Liver (tissue), 3 donors: ENCODE data around the gene BDH2.

ENCODE experiments used
- FOXA1 ChIP-seq: IDR thresholded peaks from 2 replicates; pipeline ENCODE4 v1.6.1; 2016; ENCODE audit warnings: antibody characterized with exemption
- HNF4A ChIP-seq, 2 donors: conservative IDR thresholded peaks; 2 replicates each; pipeline ENCODE4 v1.6.1; 2016; ENCODE audit warnings: antibody characterized with exemption in 2 of 2, mild to moderate bottlenecking in 2 of 2
- JUND ChIP-seq, 2 donors: IDR thresholded peaks; 2 replicates each; pipeline ENCODE4 v1.6.1; 2016; ENCODE audit warnings: antibody characterized with exemption in 2 of 2
- TAF1 ChIP-seq: conservative IDR thresholded peaks from 2 replicates; pipeline ENCODE4 v1.6.1; 2016; ENCODE audit warnings: antibody characterized with exemption, mild to moderate bottlenecking
- TF ChIP-seq, protein P1 (sequence below): IDR thresholded peaks from 2 replicates; pipeline ENCODE4 v1.6.1; 2016; ENCODE audit warnings: antibody characterized with exemption, mild to moderate bottlenecking
- TF ChIP-seq, protein P2 (sequence below): fragments of 150-350 bp; IDR thresholded peaks from 2 replicates; pipeline ENCODE4 v1.5.1; 2017; ENCODE audit warnings: improper control_type of control experiment, low read depth, low read length; ENCODE audit not compliant: missing input control
- TF ChIP-seq, protein P3 (sequence below): IDR thresholded peaks from 2 replicates; pipeline ENCODE4 v1.6.1; 2016; ENCODE audit warnings: antibody characterized with exemption
- donor health status: healthy.
- donor health status: healthy.

DNA sequence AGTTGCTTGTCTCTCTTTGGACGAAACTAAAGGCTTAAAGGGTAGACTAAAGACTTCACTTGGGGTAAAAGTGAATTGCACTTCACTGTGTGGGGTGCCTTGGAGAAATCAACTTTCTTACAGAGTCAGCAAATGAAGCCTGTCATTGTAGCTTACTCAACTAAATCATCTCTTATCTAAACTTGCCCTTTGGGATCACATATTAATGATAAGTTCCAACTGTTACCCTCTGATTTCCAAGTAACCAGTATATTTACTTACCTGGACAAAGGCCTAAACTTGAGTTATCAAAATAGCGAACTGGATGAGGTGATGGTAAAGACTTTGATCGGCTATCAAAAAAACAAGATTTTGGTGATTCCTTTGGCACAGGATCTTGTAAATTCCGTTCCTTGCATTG lies 8.9 kb upstream of the BDH2 start:
- TF ChIP-seq JUND (IDR thresholded peaks at IDR 0.05), result no peak
- TF ChIP-seq, protein P1, sequence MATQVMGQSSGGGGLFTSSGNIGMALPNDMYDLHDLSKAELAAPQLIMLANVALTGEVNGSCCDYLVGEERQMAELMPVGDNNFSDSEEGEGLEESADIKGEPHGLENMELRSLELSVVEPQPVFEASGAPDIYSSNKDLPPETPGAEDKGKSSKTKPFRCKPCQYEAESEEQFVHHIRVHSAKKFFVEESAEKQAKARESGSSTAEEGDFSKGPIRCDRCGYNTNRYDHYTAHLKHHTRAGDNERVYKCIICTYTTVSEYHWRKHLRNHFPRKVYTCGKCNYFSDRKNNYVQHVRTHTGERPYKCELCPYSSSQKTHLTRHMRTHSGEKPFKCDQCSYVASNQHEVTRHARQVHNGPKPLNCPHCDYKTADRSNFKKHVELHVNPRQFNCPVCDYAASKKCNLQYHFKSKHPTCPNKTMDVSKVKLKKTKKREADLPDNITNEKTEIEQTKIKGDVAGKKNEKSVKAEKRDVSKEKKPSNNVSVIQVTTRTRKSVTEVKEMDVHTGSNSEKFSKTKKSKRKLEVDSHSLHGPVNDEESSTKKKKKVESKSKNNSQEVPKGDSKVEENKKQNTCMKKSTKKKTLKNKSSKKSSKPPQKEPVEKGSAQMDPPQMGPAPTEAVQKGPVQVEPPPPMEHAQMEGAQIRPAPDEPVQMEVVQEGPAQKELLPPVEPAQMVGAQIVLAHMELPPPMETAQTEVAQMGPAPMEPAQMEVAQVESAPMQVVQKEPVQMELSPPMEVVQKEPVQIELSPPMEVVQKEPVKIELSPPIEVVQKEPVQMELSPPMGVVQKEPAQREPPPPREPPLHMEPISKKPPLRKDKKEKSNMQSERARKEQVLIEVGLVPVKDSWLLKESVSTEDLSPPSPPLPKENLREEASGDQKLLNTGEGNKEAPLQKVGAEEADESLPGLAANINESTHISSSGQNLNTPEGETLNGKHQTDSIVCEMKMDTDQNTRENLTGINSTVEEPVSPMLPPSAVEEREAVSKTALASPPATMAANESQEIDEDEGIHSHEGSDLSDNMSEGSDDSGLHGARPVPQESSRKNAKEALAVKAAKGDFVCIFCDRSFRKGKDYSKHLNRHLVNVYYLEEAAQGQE, result no peak
- TF ChIP-seq, protein P2, sequence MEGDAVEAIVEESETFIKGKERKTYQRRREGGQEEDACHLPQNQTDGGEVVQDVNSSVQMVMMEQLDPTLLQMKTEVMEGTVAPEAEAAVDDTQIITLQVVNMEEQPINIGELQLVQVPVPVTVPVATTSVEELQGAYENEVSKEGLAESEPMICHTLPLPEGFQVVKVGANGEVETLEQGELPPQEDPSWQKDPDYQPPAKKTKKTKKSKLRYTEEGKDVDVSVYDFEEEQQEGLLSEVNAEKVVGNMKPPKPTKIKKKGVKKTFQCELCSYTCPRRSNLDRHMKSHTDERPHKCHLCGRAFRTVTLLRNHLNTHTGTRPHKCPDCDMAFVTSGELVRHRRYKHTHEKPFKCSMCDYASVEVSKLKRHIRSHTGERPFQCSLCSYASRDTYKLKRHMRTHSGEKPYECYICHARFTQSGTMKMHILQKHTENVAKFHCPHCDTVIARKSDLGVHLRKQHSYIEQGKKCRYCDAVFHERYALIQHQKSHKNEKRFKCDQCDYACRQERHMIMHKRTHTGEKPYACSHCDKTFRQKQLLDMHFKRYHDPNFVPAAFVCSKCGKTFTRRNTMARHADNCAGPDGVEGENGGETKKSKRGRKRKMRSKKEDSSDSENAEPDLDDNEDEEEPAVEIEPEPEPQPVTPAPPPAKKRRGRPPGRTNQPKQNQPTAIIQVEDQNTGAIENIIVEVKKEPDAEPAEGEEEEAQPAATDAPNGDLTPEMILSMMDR, result no peak
- TF ChIP-seq, protein P3, sequence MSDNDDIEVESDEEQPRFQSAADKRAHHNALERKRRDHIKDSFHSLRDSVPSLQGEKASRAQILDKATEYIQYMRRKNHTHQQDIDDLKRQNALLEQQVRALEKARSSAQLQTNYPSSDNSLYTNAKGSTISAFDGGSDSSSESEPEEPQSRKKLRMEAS, result no peak
- no peak for TF ChIP-seq FOXA1
- TF ChIP-seq TAF1, result no peak
- TF ChIP-seq HNF4A (conservative IDR thresholded peaks at IDR 0.05), result peak in 1 of 2 donors; percentile 35
